T-helper 17 cell (primary cell): ENCODE measurements around the gene MMP20. TPM values are rescaled to one million over a fixed set of nuclear protein-coding genes. Genes with fewer than 3 reads are reported as not detected.
A peak's percentile ranks its signal among the peaks of the same experiment; 100 is the strongest.

Experiments
- ATAC-seq: fragments of 150-1000 bp; cut with Tn5 transposase; 2 replicates; pipeline ENCODE4 v1.10.0; 2021; ENCODE audit warnings: mild to moderate bottlenecking, moderate library complexity
- DNase-seq, 3 donors: peaks; one replicate each; pipeline versions ENCODE4 v3.0.0 to v3.0.0-alpha.2; 2020 to 2021
- H3K9me3 ChIP-seq: one replicate; pipeline ENCODE4 v1.7.0; 2013; ENCODE audit warnings: low read length, mild to moderate bottlenecking; ENCODE audit not compliant: control insufficient read depth, poor library complexity, severe bottlenecking
- H3K27ac Mint-ChIP-seq: one replicate; pipeline ENCODE4 v1.8.0; 2022; ENCODE audit warnings: mild to moderate bottlenecking, moderate library complexity, mixed read lengths
- H3K27me3 Mint-ChIP-seq: one replicate; pipeline ENCODE4 v1.8.0; 2022; ENCODE audit warnings: mixed read lengths
- H3K36me3 Mint-ChIP-seq: one replicate; pipeline ENCODE4 v1.8.0; 2022; ENCODE audit warnings: low read depth, mixed read lengths
- H3K4me1 Mint-ChIP-seq: one replicate; pipeline ENCODE4 v1.8.0; 2022; ENCODE audit warnings: mild to moderate bottlenecking, mixed read lengths
- H3K4me3 Mint-ChIP-seq: one replicate; pipeline ENCODE4 v1.8.0; 2022; ENCODE audit warnings: mild to moderate bottlenecking, moderate library complexity, mixed read lengths
- total RNA-seq, 4 donors: library from RNA in 2 of 4; stranded (reverse) in 2 of 4; gene quantifications; one replicate each; pipeline ENCODE4 v1.2.3 and lab custom pipeline; 2022 to 2026

The MMP20 gene
- not detected for total RNA-seq
- 0 reads per million in 2 donors for total RNA-seq (lab: John Stamatoyannopoulos, UW)

GRCh38 chr11:102625177-102625576 is at the start of gene MMP20:
Gene MMP20, minus strand, starts transcription at chr11:102625332. Its CDS starts 13 bp downstream, at chr11:102625319.
- no peaks in the 10 kb centered on the region for H3K9me3 ChIP-seq
- Mint-ChIP-seq H3K27me3 (peaks cover 59% of the 10 kb centered on the region), H3K27ac (no peak within 1 kb of the TSS), H3K36me3 (no peaks in the 10 kb centered on the region), H3K4me1 (no peaks in the 10 kb centered on the region), H3K4me3 (no peak within 1 kb of the TSS)
- DNase-seq = no peak
- ATAC-seq = no peak

- H3K36me3 Mint-ChIP-seq = peaks cover 5% of the 10 kb centered on the region
- no peak overlapping the region for H3K4me3 Mint-ChIP-seq
- H3K27ac Mint-ChIP-seq = no peak overlapping the region
- ATAC-seq (no peak), DNase-seq (no peak)
- no peaks in the 10 kb centered on the region for H3K9me3 ChIP-seq
- H3K4me1 Mint-ChIP-seq = no peaks in the 10 kb centered on the region
- H3K27me3 Mint-ChIP-seq = peaks cover 16% of the 10 kb centered on the region
Measured at GRCh38 chr11:102669664-102670063, 44.5 kb upstream of the MMP20 start.

- DNase-seq (no peak), ATAC-seq (peak; percentile 51)
- no peaks in the 10 kb centered on the region for H3K4me1 Mint-ChIP-seq
- H3K27me3 Mint-ChIP-seq = peaks cover 27% of the 10 kb centered on the region
- H3K27ac Mint-ChIP-seq = no peak overlapping the region
- H3K4me3 Mint-ChIP-seq = no peak overlapping the region
- peaks cover 3% of the 10 kb centered on the region for H3K36me3 Mint-ChIP-seq
- H3K9me3 ChIP-seq = no peaks in the 10 kb centered on the region
Measured at GRCh38 chr11:102666331-102666957, 41.3 kb upstream of the MMP20 start.

GRCh38 chr11:102664001-102664752 is 39.0 kb upstream of the MMP20 start:
- peak; percentile 52 for ATAC-seq
- no peak for DNase-seq
- H3K9me3 ChIP-seq = no peaks in the 10 kb centered on the region
- Mint-ChIP-seq H3K36me3 (peaks cover 3% of the 10 kb centered on the region), H3K4me3 (no peak overlapping the region), H3K4me1 (no peaks in the 10 kb centered on the region), H3K27ac (no peak overlapping the region), H3K27me3 (peaks cover 37% of the 10 kb centered on the region)

- no peak for ATAC-seq
- no peaks in the 10 kb centered on the region for H3K9me3 ChIP-seq
- peaks cover 3% of the 10 kb centered on the region for H3K36me3 Mint-ChIP-seq
- DNase-seq = no peak
- H3K27me3 Mint-ChIP-seq = peaks cover 45% of the 10 kb centered on the region
- H3K4me3 Mint-ChIP-seq = no peak overlapping the region
- H3K4me1 Mint-ChIP-seq = no peaks in the 10 kb centered on the region
- H3K27ac Mint-ChIP-seq = no peak overlapping the region
Measured at GRCh38 chr11:102662607-102663006, 37.5 kb upstream of the MMP20 start.

GRCh38 chr11:102661040-102661439 is 35.9 kb upstream of the MMP20 start:
- ATAC-seq (no peak), DNase-seq (no peak)
- peaks cover 3% of the 10 kb centered on the region for H3K4me1 Mint-ChIP-seq
- H3K36me3 Mint-ChIP-seq = peaks cover 3% of the 10 kb centered on the region
- H3K27me3 Mint-ChIP-seq = peaks cover 49% of the 10 kb centered on the region
- H3K27ac Mint-ChIP-seq = no peak overlapping the region
- H3K9me3 ChIP-seq = no peaks in the 10 kb centered on the region
- no peak overlapping the region for H3K4me3 Mint-ChIP-seq

GRCh38 chr11:102656528-102656927 is 31.4 kb upstream of the MMP20 start:
- Mint-ChIP-seq H3K4me3 (no peak overlapping the region), H3K36me3 (no peaks in the 10 kb centered on the region), H3K27ac (no peak overlapping the region), H3K27me3 (peaks cover 41% of the 10 kb centered on the region), H3K4me1 (peaks cover 3% of the 10 kb centered on the region)
- H3K9me3 ChIP-seq = no peaks in the 10 kb centered on the region
- DNase-seq = no peak
- no peak for ATAC-seq

- H3K4me1 Mint-ChIP-seq = peaks cover 3% of the 10 kb centered on the region
- H3K36me3 Mint-ChIP-seq = no peaks in the 10 kb centered on the region
- H3K4me3 Mint-ChIP-seq = no peak overlapping the region
- no peak for ATAC-seq
- no peak for DNase-seq
- no peaks in the 10 kb centered on the region for H3K9me3 ChIP-seq
- H3K27ac Mint-ChIP-seq = no peak overlapping the region
- H3K27me3 Mint-ChIP-seq = peaks cover 41% of the 10 kb centered on the region
Measured at GRCh38 chr11:102655547-102655946, 30.4 kb upstream of the MMP20 start.

- DNase-seq (no peak), ATAC-seq (no peak)
- H3K4me1 Mint-ChIP-seq = peaks cover 3% of the 10 kb centered on the region
- H3K27ac Mint-ChIP-seq = no peak overlapping the region
- no peak overlapping the region for H3K4me3 Mint-ChIP-seq
- H3K27me3 Mint-ChIP-seq = peaks cover 45% of the 10 kb centered on the region
- H3K9me3 ChIP-seq = no peaks in the 10 kb centered on the region
- H3K36me3 Mint-ChIP-seq = no peaks in the 10 kb centered on the region
Measured at GRCh38 chr11:102654761-102655160, 29.6 kb upstream of the MMP20 start.

GRCh38 chr11:102653744-102654291 is 28.7 kb upstream of the MMP20 start:
- DNase-seq = no peak
- peaks cover 43% of the 10 kb centered on the region for H3K27me3 Mint-ChIP-seq
- H3K4me3 Mint-ChIP-seq = no peak overlapping the region

GRCh38 chr11:102647430-102647829 is 22.3 kb upstream of the MMP20 start:
- ATAC-seq (no peak), DNase-seq (no peak)
- Mint-ChIP-seq H3K4me1 (no peaks in the 10 kb centered on the region), H3K36me3 (no peaks in the 10 kb centered on the region), H3K27ac (no peak overlapping the region), H3K27me3 (peaks cover 30% of the 10 kb centered on the region), H3K4me3 (no peak overlapping the region)
- H3K9me3 ChIP-seq = no peaks in the 10 kb centered on the region

More at GRCh38 chr11:102653744-102654291, 28.7 kb upstream of the MMP20 start:
- no peak for ATAC-seq
- Mint-ChIP-seq H3K27ac (no peak overlapping the region), H3K36me3 (no peaks in the 10 kb centered on the region), H3K4me1 (peaks cover 3% of the 10 kb centered on the region)
- H3K9me3 ChIP-seq = no peaks in the 10 kb centered on the region

- ATAC-seq (no peak), DNase-seq (no peak)
- Mint-ChIP-seq H3K36me3 (no peaks in the 10 kb centered on the region), H3K4me1 (no peaks in the 10 kb centered on the region), H3K4me3 (no peak overlapping the region), H3K27me3 (peaks cover 12% of the 10 kb centered on the region), H3K27ac (no peak overlapping the region)
- H3K9me3 ChIP-seq = no peaks in the 10 kb centered on the region
Measured at GRCh38 chr11:102643941-102644340, 18.8 kb upstream of the MMP20 start.

- no peak for DNase-seq
- ATAC-seq = no peak
- Mint-ChIP-seq H3K27ac (peak overlapping the region; percentile 3), H3K4me3 (no peak overlapping the region), H3K4me1 (peaks cover 3% of the 10 kb centered on the region), H3K36me3 (peaks cover 3% of the 10 kb centered on the region), H3K27me3 (peaks cover 17% of the 10 kb centered on the region)
- H3K9me3 ChIP-seq = no peaks in the 10 kb centered on the region
Measured at GRCh38 chr11:102640946-102641345, 15.8 kb upstream of the MMP20 start.
